Measurements from ENCODE around the gene HNRNPAB. TPM values are rescaled to one million over a fixed set of nuclear protein-coding genes. Genes with fewer than 3 reads are reported as not detected.

The HNRNPAB gene
- 492 and 507 TPM in 2 replicates for total RNA-seq

GRCh38 chr5:178204182-178204934 lies at the start of gene HNRNPAB:
Gene HNRNPAB (plus strand): TSS chr5:178204533. CDS start chr5:178204838, 305 bp downstream.
- peaks cover 26% of the 10 kb centered on the region for H3K4me1 Mint-ChIP-seq
- H3K36me3 Mint-ChIP-seq (ENCODE audit: low read depth): peaks cover 44% of the 10 kb centered on the region
- H3K27ac Mint-ChIP-seq: peak within 1 kb of the TSS; percentile 99
- peaks cover 2% of the 10 kb centered on the region for H3K27me3 Mint-ChIP-seq
- H3K4me3 Mint-ChIP-seq: peak within 1 kb of the TSS; percentile 98
- DNase-seq: peak; percentile 99
- no peaks in the 10 kb centered on the region for H3K9me3 Mint-ChIP-seq
- intact Hi-C loops (cut with micrococcal nuclease): loop anchor here (1.0 to 2.0 kb wide), 3 partner anchors 28 to 73 kb away; partner anchors contain the start of genes NHP2, PHYKPL and RMND5B

GRCh38 chr5:178155065-178155464 lies 49.3 kb upstream of the HNRNPAB start:
- intact Hi-C loops (cut with micrococcal nuclease): no loop called here
- Mint-ChIP-seq H3K4me1 (peaks cover 30% of the 10 kb centered on the region), H3K27me3 (no peaks in the 10 kb centered on the region), H3K36me3 (ENCODE audit: low read depth) (peaks cover 26% of the 10 kb centered on the region), H3K27ac (no peak overlapping the region), H3K9me3 (no peaks in the 10 kb centered on the region), H3K4me3 (no peak overlapping the region)
- DNase-seq: peak; percentile 56

GRCh38 chr5:178160176-178160575 lies 44.2 kb upstream of the HNRNPAB start:
- Mint-ChIP-seq H3K4me1 (peaks cover 5% of the 10 kb centered on the region), H3K27me3 (peaks cover 17% of the 10 kb centered on the region), H3K4me3 (no peak overlapping the region), H3K9me3 (no peaks in the 10 kb centered on the region), H3K27ac (no peak overlapping the region), H3K36me3 (ENCODE audit: low read depth) (no peaks in the 10 kb centered on the region)
- DNase-seq: no peak
- intact Hi-C loops (cut with micrococcal nuclease): no loop called here

- Mint-ChIP-seq H3K36me3 (ENCODE audit: low read depth) (no peaks in the 10 kb centered on the region), H3K27ac (no peak overlapping the region)
- intact Hi-C loops (cut with micrococcal nuclease): no loop called here
These were observed 41.9 kb upstream of the HNRNPAB start for GRCh38 chr5:178162481-178162880.

GRCh38 chr5:178163772-178164735 lies 40.3 kb upstream of the HNRNPAB start:
- DNase-seq: peak; percentile 98
- peak overlapping the region; percentile 54 for H3K4me3 Mint-ChIP-seq
- H3K27ac Mint-ChIP-seq: no peak overlapping the region
- peaks cover 22% of the 10 kb centered on the region for H3K27me3 Mint-ChIP-seq
- H3K9me3 Mint-ChIP-seq: no peaks in the 10 kb centered on the region
- H3K36me3 Mint-ChIP-seq (ENCODE audit: low read depth): no peaks in the 10 kb centered on the region
- intact Hi-C loops (cut with micrococcal nuclease): loop anchor here (1.0 kb wide), 2 partner anchors 10 to 88 kb away; no protein-coding TSS in a partner anchor
- peaks cover 5% of the 10 kb centered on the region for H3K4me1 Mint-ChIP-seq

More at GRCh38 chr5:178162481-178162880, 41.9 kb upstream of the HNRNPAB start:
- no peak for DNase-seq
- no peak overlapping the region for H3K4me3 Mint-ChIP-seq
- H3K9me3 Mint-ChIP-seq: no peaks in the 10 kb centered on the region
- peaks cover 18% of the 10 kb centered on the region for H3K27me3 Mint-ChIP-seq
- H3K4me1 Mint-ChIP-seq: peaks cover 5% of the 10 kb centered on the region

GRCh38 chr5:178165581-178165980 lies 38.8 kb upstream of the HNRNPAB start:
- Mint-ChIP-seq H3K4me3 (no peak overlapping the region), H3K27ac (no peak overlapping the region), H3K4me1 (peaks cover 5% of the 10 kb centered on the region), H3K36me3 (ENCODE audit: low read depth) (no peaks in the 10 kb centered on the region), H3K27me3 (peaks cover 28% of the 10 kb centered on the region), H3K9me3 (no peaks in the 10 kb centered on the region)
- intact Hi-C loops (cut with micrococcal nuclease): no loop called here
- DNase-seq: no peak

GRCh38 chr5:178170455-178170854 lies 33.9 kb upstream of the HNRNPAB start:
- peaks cover 14% of the 10 kb centered on the region for H3K27me3 Mint-ChIP-seq
- no peaks in the 10 kb centered on the region for H3K4me1 Mint-ChIP-seq
- no peaks in the 10 kb centered on the region for H3K36me3 Mint-ChIP-seq (ENCODE audit: low read depth)
- H3K27ac Mint-ChIP-seq: no peak overlapping the region
- no peak overlapping the region for H3K4me3 Mint-ChIP-seq
- DNase-seq: no peak
- intact Hi-C loops (cut with micrococcal nuclease): no loop called here
- no peaks in the 10 kb centered on the region for H3K9me3 Mint-ChIP-seq

GRCh38 chr5:178174456-178174855 lies 29.9 kb upstream of the HNRNPAB start:
- intact Hi-C loops (cut with micrococcal nuclease): no loop called here
- Mint-ChIP-seq H3K4me3 (no peak overlapping the region), H3K9me3 (no peaks in the 10 kb centered on the region), H3K27me3 (peaks cover 6% of the 10 kb centered on the region), H3K27ac (no peak overlapping the region), H3K36me3 (ENCODE audit: low read depth) (no peaks in the 10 kb centered on the region), H3K4me1 (no peaks in the 10 kb centered on the region)
- no peak for DNase-seq

- Mint-ChIP-seq H3K27ac (no peak overlapping the region), H3K4me3 (no peak overlapping the region), H3K9me3 (no peaks in the 10 kb centered on the region), H3K4me1 (no peaks in the 10 kb centered on the region), H3K36me3 (ENCODE audit: low read depth) (no peaks in the 10 kb centered on the region), H3K27me3 (peaks cover 2% of the 10 kb centered on the region)
- DNase-seq: no peak
- intact Hi-C loops (cut with micrococcal nuclease): no loop called here
These were observed 27.5 kb upstream of the HNRNPAB start for GRCh38 chr5:178176791-178177190.

GRCh38 chr5:178177569-178177968 lies 26.8 kb upstream of the HNRNPAB start:
- peaks cover 2% of the 10 kb centered on the region for H3K27me3 Mint-ChIP-seq
- no peaks in the 10 kb centered on the region for H3K9me3 Mint-ChIP-seq
- DNase-seq: no peak
- intact Hi-C loops (cut with micrococcal nuclease): no loop called here
- peaks cover 7% of the 10 kb centered on the region for H3K4me1 Mint-ChIP-seq
- no peak overlapping the region for H3K27ac Mint-ChIP-seq
- H3K4me3 Mint-ChIP-seq: no peak overlapping the region
- no peaks in the 10 kb centered on the region for H3K36me3 Mint-ChIP-seq (ENCODE audit: low read depth)

GRCh38 chr5:178180141-178180863 lies 24.0 kb upstream of the HNRNPAB start:
- H3K4me1 Mint-ChIP-seq: peaks cover 7% of the 10 kb centered on the region
- no peaks in the 10 kb centered on the region for H3K36me3 Mint-ChIP-seq (ENCODE audit: low read depth)
- no peak for DNase-seq
- intact Hi-C loops (cut with micrococcal nuclease): no loop called here
- peaks cover 2% of the 10 kb centered on the region for H3K27me3 Mint-ChIP-seq
- H3K9me3 Mint-ChIP-seq: no peaks in the 10 kb centered on the region
- H3K27ac Mint-ChIP-seq: no peak overlapping the region
- H3K4me3 Mint-ChIP-seq: no peak overlapping the region

- no peak overlapping the region for H3K27ac Mint-ChIP-seq
- H3K27me3 Mint-ChIP-seq: peaks cover 2% of the 10 kb centered on the region
- no peak for DNase-seq
- H3K4me1 Mint-ChIP-seq: peaks cover 8% of the 10 kb centered on the region
- H3K9me3 Mint-ChIP-seq: no peaks in the 10 kb centered on the region
- H3K36me3 Mint-ChIP-seq (ENCODE audit: low read depth): no peaks in the 10 kb centered on the region
- intact Hi-C loops (cut with micrococcal nuclease): no loop called here
- H3K4me3 Mint-ChIP-seq: no peak overlapping the region
These were observed 22.0 kb upstream of the HNRNPAB start for GRCh38 chr5:178182158-178182876.

- no peak overlapping the region for H3K27ac Mint-ChIP-seq
- peaks cover 8% of the 10 kb centered on the region for H3K4me1 Mint-ChIP-seq
- no peaks in the 10 kb centered on the region for H3K36me3 Mint-ChIP-seq (ENCODE audit: low read depth)
- intact Hi-C loops (cut with micrococcal nuclease): no loop called here
- no peaks in the 10 kb centered on the region for H3K9me3 Mint-ChIP-seq
- no peak overlapping the region for H3K4me3 Mint-ChIP-seq
- peaks cover 8% of the 10 kb centered on the region for H3K27me3 Mint-ChIP-seq
- DNase-seq: no peak
These were observed 17.9 kb upstream of the HNRNPAB start for GRCh38 chr5:178186427-178186826.

Data from activated CD4-positive, alpha-beta T cell treated with anti-CD3 and anti-CD28 coated beads, Interleukin-2, amount 10 ng/mL, durations not matched to agents 24 days and 14 days (primary cell).